Activated B cell treated with CpG ODN at 0.5 μM for 24 hours (primary cell): ENCODE data around the gene TAAR9. TPM values are rescaled to one million over a fixed set of nuclear protein-coding genes. Genes with fewer than 3 reads are reported as not detected.

ENCODE experiments used
- ATAC-seq: fragments of 200-7000 bp; cut with Tn5 transposase; one replicate; pipeline ENCODE4 v1.10.0; 2021; ENCODE audit warnings: low read depth, mild to moderate bottlenecking, moderate library complexity
- CTCF ChIA-PET: fragments of 350-600 bp; sonication (Branson Sonifier 250); formaldehyde crosslinking; loops from one replicate; lab custom pipeline; 2021; ENCODE audit warnings: antibody characterized with exemption; lab: Charles Lee
- POLR2A ChIA-PET: fragments of 350-600 bp; sonication (Branson Sonifier 250); formaldehyde crosslinking; loops from one replicate; lab custom pipeline; 2021; ENCODE audit warnings: antibody characterized with exemption; lab: Charles Lee
- DNase-seq: peaks from one replicate; pipeline ENCODE4 v3.0.0; 2022
- H3K27ac Mint-ChIP-seq: one replicate; pipeline ENCODE4 v1.8.0; 2020; ENCODE audit warnings: mixed read lengths
- H3K27me3 Mint-ChIP-seq: one replicate; pipeline ENCODE4 v1.8.0; 2021; ENCODE audit warnings: mixed read lengths
- H3K36me3 Mint-ChIP-seq: one replicate; pipeline ENCODE4 v1.8.0; 2021; ENCODE audit warnings: low read depth, mixed read lengths
- H3K4me1 Mint-ChIP-seq: one replicate; pipeline ENCODE4 v1.8.0; 2021; ENCODE audit warnings: mixed read lengths
- H3K4me3 Mint-ChIP-seq: one replicate; pipeline ENCODE4 v1.8.0; 2020; ENCODE audit warnings: mild to moderate bottlenecking, mixed read lengths
- H3K9me3 Mint-ChIP-seq: one replicate; pipeline ENCODE4 v1.8.0; 2020; ENCODE audit warnings: mixed read lengths
- intact Hi-C: fragments of 100-400 bp; cut with micrococcal nuclease; formaldehyde crosslinking; loops from one replicate; pipeline ENCODE4 v1.15.1; 2024
- total RNA-seq: library from RNA; stranded (reverse); gene quantifications from 2 replicates; pipeline ENCODE4 v1.2.3, GENCODE V29; 2022
- TF ChIP-seq, protein P1 (sequence below): fragments of 200-600 bp; IDR thresholded peaks from one replicate; pipeline ENCODE4 v1.8.0; 2022; ENCODE audit warnings: antibody characterized with exemption, mild to moderate bottlenecking

The TAAR9 gene
- total RNA-seq, 1 donor from 2014 or later = not detected

DNA sequence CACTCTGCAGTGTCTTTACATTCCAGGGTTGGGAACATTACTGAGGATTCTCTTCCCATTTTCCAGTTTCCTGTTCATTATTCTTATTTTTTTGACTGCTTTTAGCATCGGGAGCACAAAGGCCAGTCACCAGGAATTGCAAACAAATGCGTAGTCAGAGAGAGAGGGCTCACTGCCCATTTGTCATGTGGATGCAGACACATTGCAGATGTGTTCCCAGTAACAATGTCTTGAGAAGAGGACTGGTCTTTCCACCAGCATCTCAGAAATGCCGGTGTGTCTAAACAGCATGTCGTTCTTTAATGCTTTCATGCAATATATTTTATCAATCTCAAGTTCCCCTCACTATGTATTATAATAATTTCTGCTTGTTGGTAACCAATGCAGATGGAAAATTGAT, 31.1 kb downstream of the TAAR9 start:
- no peaks in the 10 kb centered on the region for H3K36me3 Mint-ChIP-seq
- peaks cover 24% of the 10 kb centered on the region for H3K27me3 Mint-ChIP-seq
- CTCF ChIA-PET = no interaction called here
- intact Hi-C loops = no loop called here
- ATAC-seq (no peak), DNase-seq (no peak)
- H3K4me1 Mint-ChIP-seq = no peaks in the 10 kb centered on the region
- TF ChIP-seq, protein P1, sequence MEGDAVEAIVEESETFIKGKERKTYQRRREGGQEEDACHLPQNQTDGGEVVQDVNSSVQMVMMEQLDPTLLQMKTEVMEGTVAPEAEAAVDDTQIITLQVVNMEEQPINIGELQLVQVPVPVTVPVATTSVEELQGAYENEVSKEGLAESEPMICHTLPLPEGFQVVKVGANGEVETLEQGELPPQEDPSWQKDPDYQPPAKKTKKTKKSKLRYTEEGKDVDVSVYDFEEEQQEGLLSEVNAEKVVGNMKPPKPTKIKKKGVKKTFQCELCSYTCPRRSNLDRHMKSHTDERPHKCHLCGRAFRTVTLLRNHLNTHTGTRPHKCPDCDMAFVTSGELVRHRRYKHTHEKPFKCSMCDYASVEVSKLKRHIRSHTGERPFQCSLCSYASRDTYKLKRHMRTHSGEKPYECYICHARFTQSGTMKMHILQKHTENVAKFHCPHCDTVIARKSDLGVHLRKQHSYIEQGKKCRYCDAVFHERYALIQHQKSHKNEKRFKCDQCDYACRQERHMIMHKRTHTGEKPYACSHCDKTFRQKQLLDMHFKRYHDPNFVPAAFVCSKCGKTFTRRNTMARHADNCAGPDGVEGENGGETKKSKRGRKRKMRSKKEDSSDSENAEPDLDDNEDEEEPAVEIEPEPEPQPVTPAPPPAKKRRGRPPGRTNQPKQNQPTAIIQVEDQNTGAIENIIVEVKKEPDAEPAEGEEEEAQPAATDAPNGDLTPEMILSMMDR = no peak
- POLR2A ChIA-PET = no interaction called here
- H3K27ac Mint-ChIP-seq = no peak overlapping the region
- no peaks in the 10 kb centered on the region for H3K9me3 Mint-ChIP-seq
- no peak overlapping the region for H3K4me3 Mint-ChIP-seq

DNA sequence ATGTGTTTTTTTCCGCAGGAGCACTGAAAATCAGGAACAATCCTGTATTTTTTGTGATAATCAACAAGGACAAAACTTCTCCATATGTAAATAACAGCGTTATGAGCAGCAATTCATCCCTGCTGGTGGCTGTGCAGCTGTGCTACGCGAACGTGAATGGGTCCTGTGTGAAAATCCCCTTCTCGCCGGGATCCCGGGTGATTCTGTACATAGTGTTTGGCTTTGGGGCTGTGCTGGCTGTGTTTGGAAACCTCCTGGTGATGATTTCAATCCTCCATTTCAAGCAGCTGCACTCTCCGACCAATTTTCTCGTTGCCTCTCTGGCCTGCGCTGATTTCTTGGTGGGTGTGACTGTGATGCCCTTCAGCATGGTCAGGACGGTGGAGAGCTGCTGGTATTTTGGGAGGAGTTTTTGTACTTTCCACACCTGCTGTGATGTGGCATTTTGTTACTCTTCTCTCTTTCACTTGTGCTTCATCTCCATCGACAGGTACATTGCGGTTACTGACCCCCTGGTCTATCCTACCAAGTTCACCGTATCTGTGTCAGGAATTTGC, 32.2 kb downstream of the TAAR9 start, which contains the start of gene TAAR6:
Gene TAAR6 (plus strand): TSS at position 102 of the 557 bp plus-strand sequence. CDS start 0 bp downstream, at position 102.
- Mint-ChIP-seq H3K36me3 (no peaks in the 10 kb centered on the region), H3K27me3 (peaks cover 25% of the 10 kb centered on the region), H3K4me3 (no peak within 1 kb of the TSS), H3K4me1 (no peaks in the 10 kb centered on the region), H3K9me3 (no peaks in the 10 kb centered on the region), H3K27ac (no peak within 1 kb of the TSS)
- CTCF ChIA-PET = no interaction called here
- POLR2A ChIA-PET = no interaction called here
- no peak for DNase-seq
- intact Hi-C loops = no loop called here
- no peak for ATAC-seq
- TF ChIP-seq, protein P1 = no peak

GRCh38 chr6:132571774-132572173, 33.7 kb downstream of the TAAR9 start:
- ChIA-PET CTCF (no interaction called here), POLR2A (no interaction called here)
- no peaks in the 10 kb centered on the region for H3K36me3 Mint-ChIP-seq
- ATAC-seq (no peak), DNase-seq (no peak)
- H3K4me1 Mint-ChIP-seq = no peaks in the 10 kb centered on the region
- no peak overlapping the region for H3K4me3 Mint-ChIP-seq
- no peaks in the 10 kb centered on the region for H3K9me3 Mint-ChIP-seq
- intact Hi-C loops = no loop called here
- TF ChIP-seq, protein P1 = no peak
- H3K27me3 Mint-ChIP-seq = peaks cover 24% of the 10 kb centered on the region
- H3K27ac Mint-ChIP-seq = no peak overlapping the region

DNA sequence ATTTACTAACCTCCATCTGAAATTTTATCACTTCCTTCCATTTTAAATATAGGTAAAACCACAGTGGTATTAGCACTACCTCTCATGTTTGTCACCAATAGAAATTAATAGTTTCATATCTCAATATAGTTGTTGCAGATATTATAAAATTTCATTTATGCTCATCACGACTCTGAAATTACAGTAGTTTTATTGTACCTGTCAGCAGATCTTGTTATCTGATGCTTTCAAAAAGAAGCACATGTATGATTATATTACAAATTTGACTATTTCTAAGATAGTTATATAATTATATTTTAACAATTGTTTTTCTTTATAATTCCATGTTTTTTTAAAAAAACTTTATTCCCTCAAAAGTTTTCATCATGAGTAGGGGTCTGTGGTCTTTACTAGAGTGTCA, 46.6 kb downstream of the TAAR9 start:
- H3K27ac Mint-ChIP-seq = no peak overlapping the region
- intact Hi-C loops = no loop called here
- no peak for ATAC-seq
- H3K4me1 Mint-ChIP-seq = no peaks in the 10 kb centered on the region
- TF ChIP-seq, protein P1 = no peak
- no peaks in the 10 kb centered on the region for H3K36me3 Mint-ChIP-seq
- ChIA-PET POLR2A (no interaction called here), CTCF (no interaction called here)
- H3K27me3 Mint-ChIP-seq = peaks cover 17% of the 10 kb centered on the region
- H3K9me3 Mint-ChIP-seq = peaks cover 2% of the 10 kb centered on the region
- H3K4me3 Mint-ChIP-seq = no peak overlapping the region
- DNase-seq = no peak

DNA sequence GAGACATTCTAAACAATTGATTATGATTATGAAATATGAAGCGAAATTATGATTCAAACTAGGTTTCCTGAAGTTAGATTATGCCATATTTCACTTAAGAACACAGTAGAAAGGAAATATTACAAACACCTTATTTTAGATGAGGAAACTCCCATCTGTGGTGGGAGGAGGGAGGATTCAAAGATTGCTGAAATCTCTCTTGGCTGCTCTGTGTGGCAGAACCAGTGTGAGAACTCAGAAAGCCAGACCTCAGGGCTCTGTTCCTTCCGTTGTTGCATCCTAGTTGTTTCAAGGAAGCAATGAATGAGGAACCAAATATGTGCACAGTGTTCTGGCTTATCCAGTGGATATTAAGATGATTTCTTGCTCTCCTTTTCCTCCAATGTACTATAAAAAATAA, 49.3 kb downstream of the TAAR9 start:
- Mint-ChIP-seq H3K9me3 (no peaks in the 10 kb centered on the region), H3K4me1 (no peaks in the 10 kb centered on the region), H3K4me3 (no peak overlapping the region), H3K27me3 (peaks cover 12% of the 10 kb centered on the region), H3K36me3 (no peaks in the 10 kb centered on the region), H3K27ac (no peak overlapping the region)
- POLR2A ChIA-PET = no interaction called here
- no peak for ATAC-seq
- CTCF ChIA-PET = no interaction called here
- intact Hi-C loops = no loop called here
- DNase-seq = no peak
- TF ChIP-seq, protein P1 = no peak

Other genes with a start within 250 kb of the TAAR9 start
- 3.2 and 3.7 TPM in 2 replicates for gene MOXD1, start 136.8 kb upstream of the TAAR9 start, total RNA-seq
- 109 and 138 TPM in 2 replicates for gene STX7, start 25.2 kb upstream of the TAAR9 start, total RNA-seq
- gene TAAR8, start 14.4 kb downstream of the TAAR9 start, total RNA-seq = not detected in 2 replicates
- gene TAAR6, start 32.0 kb downstream of the TAAR9 start, total RNA-seq = not detected in 2 replicates
- not detected in 2 replicates for gene TAAR5, start 51.5 kb downstream of the TAAR9 start, total RNA-seq
- gene TAAR2, start 86.0 kb downstream of the TAAR9 start, total RNA-seq = not detected in 2 replicates
- gene TAAR1, start 120.9 kb downstream of the TAAR9 start, total RNA-seq = not detected in 2 replicates
- gene VNN1, start 175.8 kb downstream of the TAAR9 start, total RNA-seq = 0.07 TPM in 1 of 2 replicates, not detected in the other
- gene VNN2, start 219.6 kb downstream of the TAAR9 start, total RNA-seq = 21.0 and 25.6 TPM in 2 replicates